ENCODE measurements around the gene PTPRD. TPM values are rescaled to one million over a fixed set of nuclear protein-coding genes. Genes with fewer than 3 reads are reported as not detected.

The PTPRD gene
- total RNA-seq, 1 experiment from 2014 or later: 0.02 TPM

DNA sequence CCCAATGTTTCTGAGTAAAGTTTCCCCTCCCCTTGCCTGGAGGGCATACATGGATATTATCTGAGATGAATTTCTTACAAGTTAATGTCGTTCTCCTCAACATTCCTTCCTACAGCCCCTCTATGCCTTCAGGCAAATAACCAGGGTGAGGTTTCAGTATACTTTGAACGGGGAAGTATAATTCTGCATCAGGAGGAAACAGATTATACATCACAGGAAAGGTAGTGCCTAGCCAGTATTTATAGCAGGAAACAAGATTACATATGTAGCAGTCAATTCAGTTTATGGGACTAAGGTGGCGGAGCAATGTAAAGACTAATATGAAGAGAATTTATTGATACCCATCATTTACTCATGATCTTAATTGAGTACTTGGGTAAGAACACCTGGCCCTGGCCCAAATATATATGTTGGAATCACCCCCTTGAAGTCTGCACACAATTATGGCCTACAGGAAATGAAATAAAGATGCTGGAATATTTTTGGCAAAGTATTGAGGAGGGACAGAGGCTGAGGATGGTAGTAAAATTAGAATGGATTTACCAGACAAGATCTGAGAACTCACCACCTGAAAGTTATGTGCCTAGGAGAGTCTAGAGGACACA lies 661.1 kb downstream of the PTPRD start:
- no TSS peak for BruUV-seq (replicated peaks)

More for the DNA sequence above, 661.1 kb downstream of the PTPRD start:
- DNase-seq (ENCODE audit: low read depth, low spot score) (no peak), ATAC-seq (no peak)
- H2AFZ ChIP-seq (ENCODE audit: low read depth, low read length, poor library complexity, severe bottlenecking): no peak overlapping the region
- no peaks in the 10 kb centered on the region for H3K36me3 ChIP-seq (ENCODE audit: control insufficient read depth in 1 of 2, insufficient read depth in 2 of 2, low read length in 2 of 2)
- no peak for TF ChIP-seq CEBPB (IDR thresholded peaks at IDR 0.05; ENCODE audit: low read depth)
- TF ChIP-seq CTCF (IDR thresholded peaks at IDR 0.05 in 2 of 3, conservative IDR thresholded peaks at IDR 0.05 in 1 of 3; ENCODE audit: borderline replicate concordance in 1 of 3, insufficient read depth in 1 of 3, low read depth in 2 of 3, low read length in 2 of 3): no peak
- TF ChIP-seq RAD21 (IDR thresholded peaks at IDR 0.05; ENCODE audit: low read depth): no peak
- TF ChIP-seq EZH2phosphoT487 (IDR thresholded peaks at IDR 0.05; ENCODE audit: borderline replicate concordance): no peak
- TF ChIP-seq SRF (IDR thresholded peaks at IDR 0.05; ENCODE audit: low read depth): no peak
- no peak for TF ChIP-seq SIN3A (IDR thresholded peaks at IDR 0.05; ENCODE audit: low read depth)
- TF ChIP-seq POLR2A (IDR thresholded peaks at IDR 0.05; ENCODE audit: borderline replicate concordance, extremely low read depth, insufficient read depth, insufficient read length): no peak
- no peak for TF ChIP-seq JUND (IDR thresholded peaks at IDR 0.05)
- no peak for TF ChIP-seq FOSL1 (IDR thresholded peaks at IDR 0.05; ENCODE audit: low read depth)
- TF ChIP-seq MAX (IDR thresholded peaks at IDR 0.05): no peak
- TF ChIP-seq ZFX (IDR thresholded peaks at IDR 0.05): no peak
- TF ChIP-seq CBX3 (IDR thresholded peaks at IDR 0.05; ENCODE audit: low read depth): no peak
- TF ChIP-seq REST (IDR thresholded peaks at IDR 0.05; ENCODE audit: low read depth): no peak
- TF ChIP-seq ZBTB33 (IDR thresholded peaks at IDR 0.05; ENCODE audit: extremely low read depth, insufficient replicate concordance, low read length): no peak
- no peak for TF ChIP-seq EZH2 (IDR thresholded peaks at IDR 0.05)
- H4K20me1 ChIP-seq (ENCODE audit: insufficient read depth): no peaks in the 10 kb centered on the region
- RAD21 ChIA-PET (ENCODE audit: low non-redundant PET in 1 of 2, low total read pairs in 2 of 2, uncharacterized antibody in 2 of 2, unreplicated experiment in 2 of 2): no interaction called here
- intact Hi-C loops (cut with micrococcal nuclease): no loop called here
- no peaks in the 10 kb centered on the region for H3K79me2 ChIP-seq (ENCODE audit: insufficient read depth, low read length)
- H3K9me3 ChIP-seq (ENCODE audit: control insufficient read depth in 1 of 2, insufficient read depth in 1 of 2, low read depth in 1 of 2, low read length in 2 of 2): peaks cover 4 to 9% of the 10 kb centered on the region in 2 experiments; a peak in 2 of 4 replicates
- H3K9ac ChIP-seq (ENCODE audit: low read length): no peak overlapping the region
- POLR2A ChIA-PET: no interaction called here
- no peaks in the 10 kb centered on the region for H3K9me2 ChIP-seq (ENCODE audit: insufficient read depth)
- H3K4me2 ChIP-seq (ENCODE audit: low read length): no peak overlapping the region
- H3K4me1 ChIP-seq (ENCODE audit: control insufficient read depth in 1 of 2, insufficient read depth in 2 of 2, low read length in 2 of 2): no peaks in the 10 kb centered on the region
- CTCF ChIA-PET: no interaction called here
- H3K4me3 ChIP-seq (replicated peaks in 1 of 2; ENCODE audit: low read depth in 1 of 2, low read length in 2 of 2): no peak overlapping the region
- no peak overlapping the region for H3K27ac ChIP-seq (ENCODE audit: low read depth, low read length)
- no peaks in the 10 kb centered on the region for H3K27me3 ChIP-seq (ENCODE audit: insufficient read depth, low read length)
